GM12878 (cell line): Measurements from ENCODE around the gene CD70. TPM values are rescaled to one million over a fixed set of nuclear protein-coding genes. Genes with fewer than 3 reads are reported as not detected.
A peak's percentile ranks its signal among the peaks of the same experiment; 100 is the strongest.

ENCODE experiments used
- ATAC-seq: fragments of 200-7000 bp; cut with Tn5 transposase; 3 replicates; pipeline ENCODE4 v1.9.1; 2020; ENCODE audit warnings: mild to moderate bottlenecking, moderate library complexity
- BruUV-seq: library from RNA; stranded (reverse); fragments of 400-500 nt; replicated peaks from 2 replicates; lab custom pipeline; 2021; lab: Mats Ljungman, UMichigan
- CTCF ChIA-PET: fragments of 300-600 bp; sonication (Branson Sonifier 250); formaldehyde crosslinking; extraction: SDS; loops from one replicate; lab custom pipeline; 2021; ENCODE audit warnings: inconsistent platforms; lab: Yijun Ruan, JAX
- POLR2A ChIA-PET: fragments of 350-600 bp; formaldehyde crosslinking; extraction: SDS; loops from one replicate; lab custom pipeline; 2021; ENCODE audit warnings: inconsistent platforms; lab: Charles Lee
- RAD21 ChIA-PET: fragments of 300-600 bp; sonication (Branson Sonifier 250); formaldehyde crosslinking; loops from one replicate; lab custom pipeline; 2023; ENCODE audit warnings: antibody characterized with exemption; ENCODE audit not compliant: unreplicated experiment; lab: Charles Lee
- SMC1A ChIA-PET: fragments of 300-600 bp; sonication (Branson Sonifier 250); formaldehyde crosslinking; loops from one replicate; lab custom pipeline; 2023; ENCODE audit not compliant: unreplicated experiment, uncharacterized antibody; lab: Charles Lee
- DNase-seq: peaks from one replicate; pipeline ENCODE4 v3.0.0-alpha.2; 2011; ENCODE audit warnings: low read depth, low spot score
- FAIRE-seq: peaks from 3 replicates; lab custom pipeline; 2011; peaks lifted over from hg19 to GRCh38; lab: Jason Lieb, UNC
- H2AFZ ChIP-seq: 2 replicates; pipeline ENCODE4 v1.6.0; 2011; ENCODE audit warnings: low read depth, low read length, control low read depth; ENCODE audit not compliant: control insufficient read depth
- H3K27ac ChIP-seq: 2 replicates; pipeline ENCODE4 v1.5.1; 2011; ENCODE audit warnings: control low read depth; ENCODE audit not compliant: control insufficient read depth, insufficient read depth
- H3K27me3 ChIP-seq, 2 experiments: replicated peaks in 1 of 2; 2 replicates each; pipeline versions ENCODE4 v1.6.0 to v1.6.1; 2011; ENCODE audit warnings: low read length in 1 of 2; ENCODE audit not compliant: control insufficient read depth in 2 of 2, insufficient read depth in 2 of 2
- H3K36me3 ChIP-seq, 2 experiments: 2 replicates each; pipeline ENCODE4 v1.5.1; 2011; ENCODE audit warnings: low read length in 1 of 2; ENCODE audit not compliant: control insufficient read depth in 2 of 2, insufficient read depth in 2 of 2
- H3K4me1 ChIP-seq: 2 replicates; pipeline ENCODE4 v1.6.1; 2011; ENCODE audit warnings: mild to moderate bottlenecking, low read length, moderate library complexity, mixed read lengths; ENCODE audit not compliant: control insufficient read depth, insufficient read depth
- H3K4me2 ChIP-seq: 2 replicates; pipeline ENCODE4 v1.6.0; 2011; ENCODE audit warnings: control low read depth; ENCODE audit not compliant: control insufficient read depth, insufficient read depth
- H3K4me3 ChIP-seq: fragments of 200-600 bp; sonication (generic); 2 replicates; pipeline ENCODE4 v1.5.1; 2016
- H3K79me2 ChIP-seq: 2 replicates; pipeline ENCODE4 v1.6.0; 2011; ENCODE audit warnings: low read length; ENCODE audit not compliant: control insufficient read depth, insufficient read depth
- H3K9ac ChIP-seq: 2 replicates; pipeline ENCODE4 v1.8.0; 2011; ENCODE audit warnings: low read length, control low read depth, mixed read lengths; ENCODE audit not compliant: control insufficient read depth, insufficient read depth
- H3K9me3 ChIP-seq: replicated peaks from 3 replicates; pipeline ENCODE4 v1.5.1; 2011; ENCODE audit warnings: mild to moderate bottlenecking, low read length; ENCODE audit not compliant: control insufficient read depth, insufficient read depth
- H4K20me1 ChIP-seq: 2 replicates; pipeline ENCODE4 v1.6.0; 2011; ENCODE audit not compliant: control insufficient read depth, insufficient read depth
- BCL11A ChIP-seq: IDR thresholded peaks from 2 replicates; pipeline ENCODE4 v1.6.1; 2011; ENCODE audit warnings: low read depth, low read length
- BHLHE40 ChIP-seq, 2 experiments: fragments of 450-650 bp in 1 of 2; IDR thresholded peaks; 2 replicates each; pipeline ENCODE4 v1.6.1; 2011 to 2017; ENCODE audit warnings: low read depth in 2 of 2, borderline replicate concordance in 1 of 2, improper control_type of control experiment in 1 of 2, low read length in 1 of 2, mild to moderate bottlenecking in 1 of 2
- CREM ChIP-seq: IDR thresholded peaks from 2 replicates; pipeline ENCODE4 v1.6.1; 2014; ENCODE audit warnings: antibody characterized with exemption, low read depth
- DPF2 ChIP-seq: fragments of 450-650 bp; IDR thresholded peaks from 2 replicates; pipeline ENCODE4 v1.6.1; 2017; ENCODE audit warnings: mild to moderate bottlenecking
- EED ChIP-seq: sonication (generic); IDR thresholded peaks from 2 replicates; pipeline ENCODE4 v1.6.1; 2016; ENCODE audit warnings: antibody characterized with exemption, low read depth
- IKZF1 ChIP-seq: fragments of 450-650 bp; conservative IDR thresholded peaks from 2 replicates; pipeline ENCODE4 v1.6.1; 2017; ENCODE audit warnings: antibody characterized with exemption, mild to moderate bottlenecking
- IKZF2 ChIP-seq, 2 experiments: fragments of 450-650 bp; IDR thresholded peaks; 2 replicates each; pipeline ENCODE4 v1.6.1; 2017; ENCODE audit warnings: mild to moderate bottlenecking in 2 of 2, moderate library complexity in 2 of 2
- MEF2A ChIP-seq: IDR thresholded peaks from 2 replicates; pipeline ENCODE4 v1.6.1; 2011; ENCODE audit warnings: low read depth, mild to moderate bottlenecking, low read length, moderate library complexity; ENCODE audit not compliant: insufficient read depth
- NBN ChIP-seq: fragments of 450-650 bp; IDR thresholded peaks from 2 replicates; pipeline ENCODE4 v1.6.1; 2016
- PRDM15 ChIP-seq: fragments of 450-650 bp; formaldehyde crosslinking; IDR thresholded peaks from 2 replicates; pipeline ENCODE4 v1.4.0; 2020; ENCODE audit warnings: mild to moderate bottlenecking, moderate library complexity
- RAD21 ChIP-seq: IDR thresholded peaks from 2 replicates; pipeline ENCODE4 v1.6.1; 2011; ENCODE audit warnings: mild to moderate bottlenecking, low read depth, low read length, moderate library complexity; ENCODE audit not compliant: insufficient read depth
- RELB ChIP-seq: fragments of 450-650 bp; IDR thresholded peaks from 2 replicates; pipeline ENCODE4 v1.6.1; 2017; ENCODE audit warnings: low read depth, mild to moderate bottlenecking, moderate library complexity
- RUNX3 ChIP-seq: IDR thresholded peaks from 2 replicates; pipeline ENCODE4 v1.6.1; 2012; ENCODE audit warnings: low read length, inconsistent platforms
- SMARCA5 ChIP-seq: fragments of 450-650 bp; IDR thresholded peaks from 2 replicates; pipeline ENCODE4 v1.6.1; 2017; ENCODE audit warnings: mild to moderate bottlenecking
- TCF12 ChIP-seq: IDR thresholded peaks from 2 replicates; pipeline ENCODE4 v1.6.1; 2011; ENCODE audit warnings: low read depth, mild to moderate bottlenecking, low read length
- WGBS: methylation state at CpG from one replicate; pipeline ENCODE4 v1.1.6; 2016; ENCODE audit warnings: low lambda C conversion rate; ENCODE audit not compliant: insufficient replicate concordance, insufficient coverage; ENCODE audit errors: missing lambda C conversion rate; 5-methylcytosine and 5-hydroxymethylcytosine counted together
- in situ Hi-C: fragments of 300-500 bp; cut with MboI; formaldehyde crosslinking; loops from 9 replicates; pipeline ENCODE4 v1.14.3; 2018; ENCODE audit warnings: mixed read lengths
- intact Hi-C: fragments of 100-400 bp; cut with micrococcal nuclease; formaldehyde crosslinking; loops from one replicate; pipeline ENCODE4 v1.14.2; 2022; ENCODE audit not compliant: unreplicated experiment
- polyA plus RNA-seq, 11 experiments: library from polyadenylated mRNA; depleted of rRNA in 4 of 11; unstranded in 6 of 11; stranded (reverse) in 5 of 11; fragments of >200 nt; fragmentation: Nextera tagmentation in 4 of 11; fragmentation: Illumina TruSeq in 1 of 11; extraction: Ambion mirVana in 4 of 11; extraction: Trizol in 1 of 11; gene quantifications; 1 replicate in 1 of 11; 2 replicates in 10 of 11; pipeline versions ENCODE4 v1.2.1 to v1.2.3, GENCODE V29; 2011 to 2016; ENCODE audit warnings: inconsistent platforms in 2 of 11, missing spikeins in 2 of 11, low read depth in 1 of 11
- total RNA-seq, 4 experiments: library from RNA; depleted of rRNA in 3 of 4; stranded (reverse); fragments of >200 nt in 3 of 4; fragmentation: Illumina TruSeq in 1 of 4; extraction: Trizol in 1 of 4; gene quantifications; 2 replicates each; pipeline versions ENCODE4 v1.2.1 to v1.2.3, GENCODE V29; 2013 to 2021
- TF ChIP-seq, protein P1 (sequence below): IDR thresholded peaks from 2 replicates; pipeline ENCODE4 v1.6.1; 2011; ENCODE audit warnings: borderline replicate concordance, low read depth, mild to moderate bottlenecking, moderate library complexity, low read length; ENCODE audit not compliant: insufficient read depth, poor library complexity, severe bottlenecking

CD70 gene
- total and polyA plus RNA-seq, 10 of the 15 experiments (the other 5 are each of a cell fraction or from before 2014, with no cell fraction given): 16.4 to 441 (median 265) TPM

DNA sequence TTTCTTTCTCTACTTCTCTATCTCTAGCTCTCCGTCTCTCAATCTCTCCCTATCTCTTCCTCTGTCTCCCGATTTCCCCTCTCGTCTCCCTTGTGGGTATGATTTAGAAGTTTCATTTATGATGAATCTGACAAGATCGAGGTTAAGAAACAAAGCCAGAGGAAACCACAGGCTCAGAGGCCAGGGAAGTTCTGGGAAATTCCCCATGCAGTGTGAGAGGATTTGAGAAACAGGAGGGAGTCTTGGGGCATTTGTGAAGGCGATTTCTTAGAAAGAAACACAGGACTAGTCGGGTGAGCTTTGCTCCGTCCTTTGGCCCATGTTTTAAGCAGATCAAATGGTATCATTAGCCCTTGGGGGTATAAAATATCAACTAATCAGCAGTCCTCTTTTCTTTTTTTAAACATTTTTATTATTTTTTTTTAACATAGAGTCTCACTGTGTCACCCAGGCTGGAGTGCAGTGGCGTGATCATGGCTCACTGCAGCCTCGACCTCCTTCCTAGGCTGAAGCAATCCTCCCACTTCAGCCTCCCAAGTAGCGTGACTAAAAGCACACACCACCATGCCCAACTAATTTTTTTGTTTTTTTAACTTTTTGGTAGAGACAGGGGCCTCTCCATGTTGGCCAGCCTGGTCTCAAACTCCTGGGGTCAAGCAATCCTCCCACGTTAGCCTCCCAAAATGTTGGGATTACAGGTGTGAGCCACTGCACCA lies 34.3 kb downstream of the CD70 start:
- Histone ChIP-seq H4K20me1 (no peaks in the 10 kb centered on the region), H3K27ac (peak overlapping the region; percentile 85), H3K9ac (peak overlapping the region; percentile 58), H3K79me2 (no peaks in the 10 kb centered on the region), H3K27me3 (no peaks in the 10 kb centered on the region), H3K4me1 (peaks cover 37% of the 10 kb centered on the region), H2AFZ (peak overlapping the region; percentile 84), H3K4me2 (peak overlapping the region; percentile 79), H3K9me3 (peaks cover under 1% of the 10 kb centered on the region; the same call in 1 of the 3 replicates), H3K36me3 (no peaks in the 10 kb centered on the region), H3K4me3 (peak overlapping the region; percentile 35)
- ATAC-seq: peak; percentile 48
- no peak for FAIRE-seq
- DNase-seq: peak; percentile 71
- 21% methylated on average over 11 of the region's 11 CpGs for WGBS
- RAD21 ChIA-PET: interaction anchor here (1.1 to 2.5 kb wide), 5 partner anchors 18 to 306 kb away, joined by 3 to 9 read pairs (median 4); partner anchors contain the start of gene CD70
- intact Hi-C loops (no loop called here), in situ Hi-C loops (no loop called here)
- POLR2A ChIA-PET: interaction anchor here (0.5 to 1.9 kb wide), 7 partner anchors 13 to 167 kb away, joined by 3 to 5 read pairs (median 3); partner anchors contain the start of gene TNFSF9
- CTCF ChIA-PET: interaction anchor here (1.0 to 1.4 kb wide), 2 partner anchors 20 to 77 kb away, joined by 3 to 4 read pairs; no protein-coding TSS in a partner anchor
- SMC1A ChIA-PET: interaction anchor here (0.7 to 1.6 kb wide), 9 partner anchors 11 to 57 kb away, joined by 3 to 6 read pairs (median 4); no protein-coding TSS in a partner anchor
- BruUV-seq: TSS peak; percentile 89
- peak; percentile 98 for TF ChIP-seq IKZF2 (IDR thresholded peaks at IDR 0.05)
- peak; percentile 69; the same call in 1 of the 2 replicates for TF ChIP-seq CREM
- no peak; the same call in 1 of the 2 replicates for TF ChIP-seq NBN
- TF ChIP-seq BHLHE40 (IDR thresholded peaks at IDR 0.05; ENCODE audit: borderline replicate concordance in 1 of 2, low read depth in 2 of 2, low read length in 1 of 2): 0 out of 4 replicates have a peak, but pooled peaks of 1 of the 2 experiments have one; percentile 15
- peak; percentile 13; the same call in 1 of the 2 replicates for TF ChIP-seq RAD21
- TF ChIP-seq EED: peak; percentile 99
- TF ChIP-seq TCF12: no peak
- TF ChIP-seq RELB: peak; percentile 96
- TF ChIP-seq RUNX3: peak; percentile 97
- peak; percentile 63; the same call in 1 of the 2 replicates for TF ChIP-seq DPF2
- TF ChIP-seq, protein P1, sequence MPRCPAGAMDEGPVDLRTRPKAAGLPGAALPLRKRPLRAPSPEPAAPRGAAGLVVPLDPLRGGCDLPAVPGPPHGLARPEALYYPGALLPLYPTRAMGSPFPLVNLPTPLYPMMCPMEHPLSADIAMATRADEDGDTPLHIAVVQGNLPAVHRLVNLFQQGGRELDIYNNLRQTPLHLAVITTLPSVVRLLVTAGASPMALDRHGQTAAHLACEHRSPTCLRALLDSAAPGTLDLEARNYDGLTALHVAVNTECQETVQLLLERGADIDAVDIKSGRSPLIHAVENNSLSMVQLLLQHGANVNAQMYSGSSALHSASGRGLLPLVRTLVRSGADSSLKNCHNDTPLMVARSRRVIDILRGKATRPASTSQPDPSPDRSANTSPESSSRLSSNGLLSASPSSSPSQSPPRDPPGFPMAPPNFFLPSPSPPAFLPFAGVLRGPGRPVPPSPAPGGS: peak; percentile 29
- TF ChIP-seq SMARCA5: no peak
- TF ChIP-seq BCL11A: peak; percentile 46; the same call in 1 of the 2 replicates
- TF ChIP-seq MEF2A: 0 out of 2 replicates have a peak, but pooled peaks have one; percentile 13
- 0 out of 2 replicates have a peak, but pooled peaks have one; percentile 36 for TF ChIP-seq PRDM15 (CRISPR knock-in tag)
- TF ChIP-seq IKZF1: peak; percentile 95
